PC-3 (cell line): ENCODE measurements around the gene CAVIN1.

Source experiments
- EZH2 ChIP-seq: fragments of 300-600 bp; sonication (generic); IDR thresholded peaks from one replicate; pipeline ENCODE4 v1.6.1; 2017; ENCODE audit warnings: antibody characterized with exemption, mild to moderate bottlenecking, low read length; ENCODE audit not compliant: unreplicated experiment
- TF ChIP-seq, protein P1 (sequence below): fragments of 300-600 bp; sonication (generic); conservative IDR thresholded peaks from 2 replicates; pipeline ENCODE4 v1.5.1; 2017; ENCODE audit warnings: antibody characterized with exemption, low read depth, mild to moderate bottlenecking, low read length

DNA sequence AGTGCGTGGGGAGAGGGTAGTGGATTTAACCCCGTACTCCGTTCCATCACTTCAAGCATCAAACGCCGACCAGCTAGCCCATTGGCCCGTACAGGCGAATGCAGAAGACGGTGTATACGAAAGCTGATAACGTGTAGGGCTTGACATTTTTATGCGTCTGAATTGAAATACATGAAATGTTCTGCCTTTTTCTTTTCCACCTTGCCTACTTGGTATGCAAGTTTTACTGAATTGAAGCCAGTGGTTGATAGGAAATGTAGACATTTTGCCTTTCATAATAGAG is 34.0 kb downstream of the CAVIN1 start:
- TF ChIP-seq EZH2: no peak
- TF ChIP-seq, protein P1, sequence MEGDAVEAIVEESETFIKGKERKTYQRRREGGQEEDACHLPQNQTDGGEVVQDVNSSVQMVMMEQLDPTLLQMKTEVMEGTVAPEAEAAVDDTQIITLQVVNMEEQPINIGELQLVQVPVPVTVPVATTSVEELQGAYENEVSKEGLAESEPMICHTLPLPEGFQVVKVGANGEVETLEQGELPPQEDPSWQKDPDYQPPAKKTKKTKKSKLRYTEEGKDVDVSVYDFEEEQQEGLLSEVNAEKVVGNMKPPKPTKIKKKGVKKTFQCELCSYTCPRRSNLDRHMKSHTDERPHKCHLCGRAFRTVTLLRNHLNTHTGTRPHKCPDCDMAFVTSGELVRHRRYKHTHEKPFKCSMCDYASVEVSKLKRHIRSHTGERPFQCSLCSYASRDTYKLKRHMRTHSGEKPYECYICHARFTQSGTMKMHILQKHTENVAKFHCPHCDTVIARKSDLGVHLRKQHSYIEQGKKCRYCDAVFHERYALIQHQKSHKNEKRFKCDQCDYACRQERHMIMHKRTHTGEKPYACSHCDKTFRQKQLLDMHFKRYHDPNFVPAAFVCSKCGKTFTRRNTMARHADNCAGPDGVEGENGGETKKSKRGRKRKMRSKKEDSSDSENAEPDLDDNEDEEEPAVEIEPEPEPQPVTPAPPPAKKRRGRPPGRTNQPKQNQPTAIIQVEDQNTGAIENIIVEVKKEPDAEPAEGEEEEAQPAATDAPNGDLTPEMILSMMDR: no peak
